ENCODE measurements around the gene MECP2.

- TF ChIP-seq CTCF (IDR thresholded peaks at IDR 0.05; ENCODE audit: insufficient read depth, low read length), result no peak
- TF ChIP-seq REST (IDR thresholded peaks at IDR 0.05; ENCODE audit: insufficient replicate concordance, low read depth), result no peak
- no peak for TF ChIP-seq SPI1 (IDR thresholded peaks at IDR 0.05; ENCODE audit: borderline replicate concordance, low read depth)
- no peak for TF ChIP-seq POLR2AphosphoS5 (IDR thresholded peaks at IDR 0.05; ENCODE audit: low read depth)
Observed at GRCh38 chrX:154027986-154028385, 69.5 kb downstream of the MECP2 start.
